ENCODE results near the gene STIMATE. TPM values are rescaled to one million over a fixed set of nuclear protein-coding genes. Genes with fewer than 3 reads are reported as not detected.

STIMATE gene
- total RNA-seq, 4 donors from 2014 or later, result 20.6 to 64.6 (median 27.8) TPM

DNA sequence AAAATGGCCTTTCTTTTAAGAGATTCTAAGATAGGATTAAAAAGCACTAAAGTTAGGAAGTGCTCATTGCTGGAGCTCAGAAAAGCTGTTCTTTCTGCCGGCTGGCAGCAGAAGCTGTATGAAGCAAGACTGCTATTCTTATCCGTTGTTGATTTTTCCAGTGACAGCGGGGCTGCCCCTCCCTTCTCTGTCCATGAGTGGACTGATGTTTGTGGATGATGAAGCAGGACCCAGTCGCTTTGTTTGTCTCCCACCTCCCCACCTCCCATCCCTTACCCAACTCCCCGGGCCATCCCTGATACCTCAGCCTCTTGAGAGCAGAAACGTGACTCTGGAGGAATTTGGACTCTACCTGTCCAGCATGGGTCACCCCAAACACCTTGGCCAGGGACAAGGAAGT, 52.2 kb downstream of the STIMATE start:
- intact Hi-C loops (cut with DNase I; ENCODE audit: low total_unique reads) (loop anchor here (5.0 to 10.0 kb wide), 3 partner anchors 287 to 610 kb away; partner anchors contain the start of genes NISCH, RFT1, TNNC1 and TWF2), in situ Hi-C loops (cut with MboI; ENCODE audit: low sequenced_read_pairs in 4 of 4) (no loop called here)
- peak; percentile 46 to 49 for ATAC-seq
- peak overlapping the region in 3 of 4 donors; percentile 8 to 22 (median 9) for H3K4me3 ChIP-seq
- H3K4me1 ChIP-seq, result peaks cover 90 to 93% of the 10 kb centered on the region in 2 donors
- H3K9me3 ChIP-seq, result no peaks in the 10 kb centered on the region
- no peaks in the 10 kb centered on the region for H3K27me3 ChIP-seq
- peak; percentile 83 to 89 for DNase-seq
- TF ChIP-seq, protein P1, sequence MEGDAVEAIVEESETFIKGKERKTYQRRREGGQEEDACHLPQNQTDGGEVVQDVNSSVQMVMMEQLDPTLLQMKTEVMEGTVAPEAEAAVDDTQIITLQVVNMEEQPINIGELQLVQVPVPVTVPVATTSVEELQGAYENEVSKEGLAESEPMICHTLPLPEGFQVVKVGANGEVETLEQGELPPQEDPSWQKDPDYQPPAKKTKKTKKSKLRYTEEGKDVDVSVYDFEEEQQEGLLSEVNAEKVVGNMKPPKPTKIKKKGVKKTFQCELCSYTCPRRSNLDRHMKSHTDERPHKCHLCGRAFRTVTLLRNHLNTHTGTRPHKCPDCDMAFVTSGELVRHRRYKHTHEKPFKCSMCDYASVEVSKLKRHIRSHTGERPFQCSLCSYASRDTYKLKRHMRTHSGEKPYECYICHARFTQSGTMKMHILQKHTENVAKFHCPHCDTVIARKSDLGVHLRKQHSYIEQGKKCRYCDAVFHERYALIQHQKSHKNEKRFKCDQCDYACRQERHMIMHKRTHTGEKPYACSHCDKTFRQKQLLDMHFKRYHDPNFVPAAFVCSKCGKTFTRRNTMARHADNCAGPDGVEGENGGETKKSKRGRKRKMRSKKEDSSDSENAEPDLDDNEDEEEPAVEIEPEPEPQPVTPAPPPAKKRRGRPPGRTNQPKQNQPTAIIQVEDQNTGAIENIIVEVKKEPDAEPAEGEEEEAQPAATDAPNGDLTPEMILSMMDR (IDR thresholded peaks at IDR 0.05 in 4 of 5, conservative IDR thresholded peaks at IDR 0.05 in 1 of 5), result no peak
- peak; percentile 53 to 66 for TF ChIP-seq POLR2A (IDR thresholded peaks at IDR 0.05)
- no peaks in the 10 kb centered on the region for H3K36me3 ChIP-seq
- H3K27ac ChIP-seq, result peak overlapping the region; percentile 96 to 98 (median 97)

DNA sequence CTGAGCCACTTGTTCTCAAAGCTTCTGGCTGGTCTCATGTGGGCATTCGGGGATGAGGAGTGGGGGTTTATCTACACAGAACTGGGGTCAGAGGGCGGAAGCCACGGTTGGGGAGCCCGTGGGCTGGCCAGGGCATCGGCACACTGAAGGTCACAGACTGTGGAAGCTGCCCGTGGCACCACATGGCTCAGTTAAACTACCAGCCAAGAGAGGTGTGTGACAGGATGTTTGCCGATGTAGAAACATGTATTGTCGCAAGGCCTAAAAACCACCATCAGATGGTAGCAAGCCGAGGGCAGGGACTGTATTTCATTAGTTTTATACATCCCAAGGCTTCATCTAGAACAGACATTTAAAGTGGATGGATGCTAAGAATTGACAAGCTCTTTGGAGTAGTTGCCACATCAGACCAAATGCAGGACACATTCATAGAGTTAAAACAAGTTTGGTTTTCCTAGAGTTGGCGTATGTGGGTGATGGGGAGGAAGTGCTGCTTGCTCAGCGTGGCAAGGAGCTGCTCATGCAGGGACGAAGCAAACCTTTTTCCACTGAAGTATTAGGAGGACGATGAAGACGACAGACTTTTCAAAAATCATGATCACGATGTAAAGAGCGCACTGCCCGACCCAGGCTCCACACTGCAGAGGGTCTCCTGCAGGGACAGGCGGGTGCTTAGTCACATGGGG, 52.9 kb downstream of the STIMATE start:
- Histone ChIP-seq H3K27ac (peak overlapping the region; percentile 96 to 98 (median 97)), H3K4me3 (peak overlapping the region in 2 of 4 donors; percentile 8 to 9), H3K4me1 (peaks cover 91 to 92% of the 10 kb centered on the region in 2 donors), H3K36me3 (no peaks in the 10 kb centered on the region), H3K9me3 (no peaks in the 10 kb centered on the region), H3K27me3 (no peaks in the 10 kb centered on the region)
- TF ChIP-seq POLR2A (IDR thresholded peaks at IDR 0.05), result peak; percentile 66 to 72
- TF ChIP-seq, protein P1 (IDR thresholded peaks at IDR 0.05 in 4 of 5, conservative IDR thresholded peaks at IDR 0.05 in 1 of 5), result no peak
- peak; percentile 31 to 38 for ATAC-seq
- in situ Hi-C loops (cut with MboI; ENCODE audit: low sequenced_read_pairs in 4 of 4), result no loop called here
- intact Hi-C loops (cut with DNase I; ENCODE audit: low total_unique reads), result loop anchor here (5.0 to 10.0 kb wide), 3 partner anchors 390 to 893 kb away; partner anchors contain the start of genes NISCH, TNNC1 and TWF2
- DNase-seq, result peak; percentile 57 to 84

DNA sequence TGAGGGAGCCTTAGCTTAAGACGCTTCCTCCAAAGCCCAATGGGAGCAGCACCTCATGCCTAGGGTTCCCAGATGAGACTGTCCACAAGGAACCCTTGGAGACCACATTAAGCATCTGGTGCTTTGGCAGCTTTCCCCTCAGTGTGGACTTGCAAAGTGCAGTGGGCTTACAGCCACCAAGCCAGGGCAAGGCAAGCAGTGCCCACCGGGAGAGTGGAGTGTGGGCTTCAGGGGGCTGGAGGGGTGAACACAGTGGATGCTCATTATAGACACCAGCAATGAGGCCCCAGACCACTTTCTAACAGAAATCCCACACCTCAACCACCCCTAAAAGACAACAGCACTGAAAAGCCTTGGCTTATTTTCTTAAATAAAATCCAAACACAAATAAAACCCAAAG, 53.5 kb downstream of the STIMATE start:
- ATAC-seq (no peak), DNase-seq (no peak)
- H3K9me3 ChIP-seq, result no peaks in the 10 kb centered on the region
- no peak for TF ChIP-seq POLR2A (IDR thresholded peaks at IDR 0.05)
- TF ChIP-seq, protein P1 (IDR thresholded peaks at IDR 0.05 in 4 of 5, conservative IDR thresholded peaks at IDR 0.05 in 1 of 5), result no peak
- intact Hi-C loops (cut with DNase I; ENCODE audit: low total_unique reads) (loop anchor here (2.0 to 10.0 kb wide), 4 partner anchors 389 to 893 kb away; partner anchors contain the start of genes NISCH, TNNC1 and TWF2), in situ Hi-C loops (cut with MboI; ENCODE audit: low sequenced_read_pairs in 4 of 4) (no loop called here)
- H3K27me3 ChIP-seq, result no peaks in the 10 kb centered on the region
- H3K4me3 ChIP-seq, result no peak overlapping the region
- H3K27ac ChIP-seq, result peak overlapping the region; percentile 96 to 98 (median 97)
- H3K4me1 ChIP-seq, result peaks cover 91 to 92% of the 10 kb centered on the region in 2 donors
- H3K36me3 ChIP-seq, result no peaks in the 10 kb centered on the region

DNA sequence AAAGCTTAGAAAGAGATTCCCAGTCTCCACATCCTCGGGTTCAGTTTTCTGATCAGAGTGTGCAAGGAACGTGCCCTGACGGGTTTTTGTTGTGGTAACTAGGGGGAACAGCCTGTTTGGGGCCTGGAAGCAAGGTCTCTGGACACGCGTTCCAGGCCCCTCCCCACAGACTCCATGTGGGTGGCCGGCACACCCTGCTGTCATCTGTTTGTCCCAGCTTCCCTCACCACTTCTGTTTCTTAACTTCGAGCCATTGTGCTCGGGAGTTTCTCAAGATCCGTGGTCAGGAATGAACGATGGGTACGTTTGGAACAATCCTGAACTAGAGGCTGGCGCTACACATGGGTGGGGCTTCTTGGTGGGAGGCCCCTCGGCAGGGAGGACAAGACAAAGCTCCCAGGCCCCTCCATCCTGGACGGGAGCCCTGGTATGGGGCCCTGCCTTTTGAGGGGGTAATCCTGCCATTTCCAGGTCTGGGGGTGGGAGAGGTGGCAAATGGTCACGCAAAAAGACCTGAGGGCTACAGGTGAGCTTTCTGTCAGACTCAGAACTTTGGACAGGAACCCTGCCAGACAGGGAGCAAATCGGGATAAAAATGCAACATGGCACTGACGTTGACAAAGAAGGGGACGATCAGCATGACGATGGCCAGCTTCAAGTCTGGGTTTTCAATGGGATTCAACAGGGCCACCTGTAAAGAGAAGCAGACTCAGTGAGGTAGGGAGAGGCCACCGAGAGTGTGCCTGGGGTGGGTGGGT, 54.1 kb downstream of the STIMATE start:
- no peaks in the 10 kb centered on the region for H3K36me3 ChIP-seq
- no peak for ATAC-seq
- in situ Hi-C loops (cut with MboI; ENCODE audit: low sequenced_read_pairs in 4 of 4), result no loop called here

More for the DNA sequence above, 54.1 kb downstream of the STIMATE start:
- peak in 1 of 2 donors; percentile 63 for DNase-seq
- no peak overlapping the region for H3K4me3 ChIP-seq
- no peaks in the 10 kb centered on the region for H3K9me3 ChIP-seq
- peak overlapping the region; percentile 96 to 98 (median 97) for H3K27ac ChIP-seq
- peak; percentile 36 to 49 for TF ChIP-seq POLR2A (IDR thresholded peaks at IDR 0.05)
- TF ChIP-seq, protein P1 (IDR thresholded peaks at IDR 0.05 in 4 of 5, conservative IDR thresholded peaks at IDR 0.05 in 1 of 5), result no peak
- no peaks in the 10 kb centered on the region for H3K27me3 ChIP-seq
- H3K4me1 ChIP-seq, result peaks cover 93% of the 10 kb centered on the region in 2 donors
- intact Hi-C loops (cut with DNase I; ENCODE audit: low total_unique reads), result loop anchor here (2.0 to 10.0 kb wide), 4 partner anchors 388 to 894 kb away; partner anchors contain the start of genes NISCH, TNNC1 and TWF2

Measured in gastrocnemius medialis (tissue), 4 donors.